ENCODE measurements around the gene DUT. TPM values are rescaled to one million over a fixed set of nuclear protein-coding genes. Genes with fewer than 3 reads are reported as not detected.

The DUT gene
- total RNA-seq, 1 experiment from 2014 or later = 224 TPM

DNA sequence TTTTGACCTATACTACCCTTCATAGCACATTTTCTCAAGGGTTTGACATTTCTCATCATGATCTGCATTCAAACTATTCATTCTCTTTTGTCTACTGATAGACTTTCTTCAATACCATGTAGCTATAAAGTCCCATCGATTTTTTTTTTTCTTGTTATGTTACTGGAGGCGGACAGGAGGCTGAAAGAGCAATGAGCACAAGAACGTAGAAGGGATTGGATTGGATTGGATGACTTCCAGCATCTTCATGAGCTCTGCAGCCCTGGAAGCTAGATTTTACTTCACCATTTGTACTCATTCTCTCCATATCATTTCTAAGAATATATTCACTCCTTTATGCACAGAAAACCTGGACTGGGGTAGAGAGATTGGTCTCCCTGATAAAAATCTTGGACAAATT is 43.2 kb downstream of the DUT start:
- ChIA-PET POLR2A (ENCODE audit: low non-redundant PET) (interaction anchor here (0.7 kb wide), 1 partner anchor 553 kb away, joined by 4 read pairs; no protein-coding TSS in a partner anchor), CTCF (no interaction called here)
- TF ChIP-seq, protein P1, sequence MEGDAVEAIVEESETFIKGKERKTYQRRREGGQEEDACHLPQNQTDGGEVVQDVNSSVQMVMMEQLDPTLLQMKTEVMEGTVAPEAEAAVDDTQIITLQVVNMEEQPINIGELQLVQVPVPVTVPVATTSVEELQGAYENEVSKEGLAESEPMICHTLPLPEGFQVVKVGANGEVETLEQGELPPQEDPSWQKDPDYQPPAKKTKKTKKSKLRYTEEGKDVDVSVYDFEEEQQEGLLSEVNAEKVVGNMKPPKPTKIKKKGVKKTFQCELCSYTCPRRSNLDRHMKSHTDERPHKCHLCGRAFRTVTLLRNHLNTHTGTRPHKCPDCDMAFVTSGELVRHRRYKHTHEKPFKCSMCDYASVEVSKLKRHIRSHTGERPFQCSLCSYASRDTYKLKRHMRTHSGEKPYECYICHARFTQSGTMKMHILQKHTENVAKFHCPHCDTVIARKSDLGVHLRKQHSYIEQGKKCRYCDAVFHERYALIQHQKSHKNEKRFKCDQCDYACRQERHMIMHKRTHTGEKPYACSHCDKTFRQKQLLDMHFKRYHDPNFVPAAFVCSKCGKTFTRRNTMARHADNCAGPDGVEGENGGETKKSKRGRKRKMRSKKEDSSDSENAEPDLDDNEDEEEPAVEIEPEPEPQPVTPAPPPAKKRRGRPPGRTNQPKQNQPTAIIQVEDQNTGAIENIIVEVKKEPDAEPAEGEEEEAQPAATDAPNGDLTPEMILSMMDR (conservative IDR thresholded peaks at IDR 0.05; ENCODE audit: low read depth, low read length) = no peak
- no peak for TF ChIP-seq EZH2 (IDR thresholded peaks at IDR 0.05; ENCODE audit: borderline replicate concordance, low read depth, low read length, poor library complexity, severe bottlenecking)
- Histone ChIP-seq H3K4me1 (ENCODE audit: insufficient read depth, low read length, poor library complexity, severe bottlenecking) (peaks cover 8% of the 10 kb centered on the region), H3K27me3 (replicated peaks; ENCODE audit: insufficient read depth, low read depth, low read length, poor library complexity) (no peaks in the 10 kb centered on the region), H3K36me3 (ENCODE audit: insufficient read depth, low read length, poor library complexity, severe bottlenecking) (no peaks in the 10 kb centered on the region), H3K27ac (ENCODE audit: low read depth, low read length, poor library complexity, severe bottlenecking) (no peak overlapping the region), H3K9me3 (ENCODE audit: low read depth, low read length, poor library complexity, severe bottlenecking) (no peaks in the 10 kb centered on the region), H3K4me3 (ENCODE audit: low read depth, low read length, poor library complexity, severe bottlenecking) (no peak overlapping the region)
- no TSS peak for BruUV-seq (replicated peaks)
- intact Hi-C loops (cut with micrococcal nuclease; ENCODE audit: unreplicated experiment) = no loop called here
- DNase-seq (ENCODE audit: low spot score) = no peak

DNA sequence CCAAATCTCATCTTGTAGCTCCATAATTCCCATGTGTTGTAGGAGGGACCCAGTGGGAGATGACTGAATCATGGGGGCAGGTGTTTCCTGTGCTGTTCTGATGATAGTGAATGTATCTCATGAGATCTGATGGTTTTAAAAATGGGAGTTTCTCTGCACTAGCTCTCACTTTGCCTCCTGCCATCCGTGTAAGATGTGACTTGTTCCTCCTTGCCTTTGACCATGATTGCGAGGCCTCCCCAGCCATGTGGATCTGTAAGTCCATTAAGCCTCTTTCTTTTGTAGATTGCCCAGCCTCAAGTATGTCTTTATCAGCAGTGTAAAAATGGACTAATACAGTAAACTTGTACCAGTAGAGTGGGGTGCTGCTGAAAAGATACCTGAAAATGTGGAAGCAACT is 44.5 kb downstream of the DUT start:
- ChIA-PET POLR2A (ENCODE audit: low non-redundant PET) (no interaction called here), CTCF (no interaction called here)
- no peak for TF ChIP-seq EZH2 (IDR thresholded peaks at IDR 0.05; ENCODE audit: borderline replicate concordance, low read depth, low read length, poor library complexity, severe bottlenecking)
- TF ChIP-seq, protein P1 (conservative IDR thresholded peaks at IDR 0.05; ENCODE audit: low read depth, low read length) = no peak
- Histone ChIP-seq H3K27me3 (replicated peaks; ENCODE audit: insufficient read depth, low read depth, low read length, poor library complexity) (no peaks in the 10 kb centered on the region), H3K4me1 (ENCODE audit: insufficient read depth, low read length, poor library complexity, severe bottlenecking) (peaks cover 8% of the 10 kb centered on the region), H3K27ac (ENCODE audit: low read depth, low read length, poor library complexity, severe bottlenecking) (no peak overlapping the region), H3K36me3 (ENCODE audit: insufficient read depth, low read length, poor library complexity, severe bottlenecking) (no peaks in the 10 kb centered on the region), H3K9me3 (ENCODE audit: low read depth, low read length, poor library complexity, severe bottlenecking) (no peaks in the 10 kb centered on the region), H3K4me3 (ENCODE audit: low read depth, low read length, poor library complexity, severe bottlenecking) (no peak overlapping the region)
- intact Hi-C loops (cut with micrococcal nuclease; ENCODE audit: unreplicated experiment) = no loop called here
- DNase-seq (ENCODE audit: low spot score) = no peak
- BruUV-seq (replicated peaks) = no TSS peak

DNA sequence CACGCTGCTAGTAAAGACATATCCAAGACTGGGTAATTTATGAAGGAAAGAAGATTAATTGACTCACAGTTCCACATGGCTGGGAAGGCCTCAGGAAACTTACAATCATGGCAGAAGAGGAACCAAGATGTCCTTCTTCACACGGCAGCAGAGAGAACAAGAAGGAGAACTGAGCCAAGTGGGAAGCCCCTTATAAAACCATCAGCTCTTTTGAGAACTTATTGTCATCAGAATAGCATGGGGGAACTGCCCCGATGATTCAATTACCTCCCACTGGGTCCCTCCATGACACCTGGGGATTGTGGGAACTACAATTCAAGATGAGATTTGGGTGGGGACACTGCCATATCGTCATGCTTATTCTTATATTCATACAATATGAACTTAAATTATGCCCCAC is 49.0 kb downstream of the DUT start:
- H3K4me3 ChIP-seq (ENCODE audit: low read depth, low read length, poor library complexity, severe bottlenecking) = no peak overlapping the region
- H3K27me3 ChIP-seq (replicated peaks; ENCODE audit: insufficient read depth, low read depth, low read length, poor library complexity) = no peaks in the 10 kb centered on the region
- H3K4me1 ChIP-seq (ENCODE audit: insufficient read depth, low read length, poor library complexity, severe bottlenecking) = peaks cover 18% of the 10 kb centered on the region
- H3K27ac ChIP-seq (ENCODE audit: low read depth, low read length, poor library complexity, severe bottlenecking) = no peak overlapping the region
- ChIA-PET POLR2A (ENCODE audit: low non-redundant PET) (no interaction called here), CTCF (no interaction called here)
- intact Hi-C loops (cut with micrococcal nuclease; ENCODE audit: unreplicated experiment) = no loop called here
- no peak for TF ChIP-seq EZH2 (IDR thresholded peaks at IDR 0.05; ENCODE audit: borderline replicate concordance, low read depth, low read length, poor library complexity, severe bottlenecking)
- TF ChIP-seq, protein P1 (conservative IDR thresholded peaks at IDR 0.05; ENCODE audit: low read depth, low read length) = no peak
- BruUV-seq (replicated peaks) = no TSS peak
- no peaks in the 10 kb centered on the region for H3K36me3 ChIP-seq (ENCODE audit: insufficient read depth, low read length, poor library complexity, severe bottlenecking)
- no peaks in the 10 kb centered on the region for H3K9me3 ChIP-seq (ENCODE audit: low read depth, low read length, poor library complexity, severe bottlenecking)
- DNase-seq (ENCODE audit: low spot score) = no peak

All from A673 (cell line).